ENCODE data around the gene NOTO.

Gene NOTO

GRCh38 chr2:73232403-73233153, 30.2 kb downstream of the NOTO start:
- DNase-seq: peak; percentile 44
- in situ Hi-C loops (cut with MboI; ENCODE audit: low pct_unique_long_range_greater_than_20kb, low sequenced_read_pairs): no loop called here

- in situ Hi-C loops (cut with MboI; ENCODE audit: low pct_unique_long_range_greater_than_20kb, low sequenced_read_pairs): no loop called here
- DNase-seq: peak; percentile 98
Measured at GRCh38 chr2:73233154-73233931, 31.0 kb downstream of the NOTO start, which contains the start of gene PRADC1. PRADC1 (minus strand) TSS chr2:73233239; CDS start chr2:73233160, 79 bp downstream.

- in situ Hi-C loops (cut with MboI; ENCODE audit: low pct_unique_long_range_greater_than_20kb, low sequenced_read_pairs): no loop called here
- DNase-seq: peak; percentile 92
Measured at GRCh38 chr2:73233932-73234832, 31.8 kb downstream of the NOTO start, which contains the start of gene CCT7. CCT7 (plus strand) TSS chr2:73234308; CDS start chr2:73234379, 71 bp downstream.

GRCh38 chr2:73235315-73236028, 33.1 kb downstream of the NOTO start:
- in situ Hi-C loops (cut with MboI; ENCODE audit: low pct_unique_long_range_greater_than_20kb, low sequenced_read_pairs): no loop called here
- peak; percentile 11 for DNase-seq

GRCh38 chr2:73237168-73237567, 34.8 kb downstream of the NOTO start:
- no peak for DNase-seq
- in situ Hi-C loops (cut with MboI; ENCODE audit: low pct_unique_long_range_greater_than_20kb, low sequenced_read_pairs): no loop called here

- no peak for DNase-seq
- in situ Hi-C loops (cut with MboI; ENCODE audit: low pct_unique_long_range_greater_than_20kb, low sequenced_read_pairs): no loop called here
Measured at GRCh38 chr2:73238149-73238548, 35.8 kb downstream of the NOTO start.

- in situ Hi-C loops (cut with MboI; ENCODE audit: low pct_unique_long_range_greater_than_20kb, low sequenced_read_pairs): no loop called here
- DNase-seq: no peak
Measured at GRCh38 chr2:73238976-73239375, 36.6 kb downstream of the NOTO start.

- DNase-seq: no peak
- in situ Hi-C loops (cut with MboI; ENCODE audit: low pct_unique_long_range_greater_than_20kb, low sequenced_read_pairs): no loop called here
Measured at GRCh38 chr2:73239776-73240175, 37.4 kb downstream of the NOTO start.

- in situ Hi-C loops (cut with MboI; ENCODE audit: low pct_unique_long_range_greater_than_20kb, low sequenced_read_pairs): no loop called here
- no peak for DNase-seq
Measured at GRCh38 chr2:73243884-73244570, 41.7 kb downstream of the NOTO start.

- no peak for DNase-seq
- in situ Hi-C loops (cut with MboI; ENCODE audit: low pct_unique_long_range_greater_than_20kb, low sequenced_read_pairs): no loop called here
Measured at GRCh38 chr2:73244580-73244979, 42.2 kb downstream of the NOTO start.

- in situ Hi-C loops (cut with MboI; ENCODE audit: low pct_unique_long_range_greater_than_20kb, low sequenced_read_pairs): no loop called here
- DNase-seq: no peak
Measured at GRCh38 chr2:73246850-73247249, 44.5 kb downstream of the NOTO start.

- no peak for DNase-seq
- in situ Hi-C loops (cut with MboI; ENCODE audit: low pct_unique_long_range_greater_than_20kb, low sequenced_read_pairs): no loop called here
Measured at GRCh38 chr2:73249636-73250035, 47.3 kb downstream of the NOTO start.

- no peak for DNase-seq
- in situ Hi-C loops (cut with MboI; ENCODE audit: low pct_unique_long_range_greater_than_20kb, low sequenced_read_pairs): no loop called here
Measured at GRCh38 chr2:73250872-73251846, 48.8 kb downstream of the NOTO start.

- in situ Hi-C loops (cut with MboI; ENCODE audit: low pct_unique_long_range_greater_than_20kb, low sequenced_read_pairs): no loop called here
Measured at GRCh38 chr2:73252238-73253027, 50.1 kb downstream of the NOTO start.

GRCh38 chr2:73253400-73253799, 51.0 kb downstream of the NOTO start:
- no peak for DNase-seq
- in situ Hi-C loops (cut with MboI; ENCODE audit: low pct_unique_long_range_greater_than_20kb, low sequenced_read_pairs): no loop called here

More at GRCh38 chr2:73252238-73253027, 50.1 kb downstream of the NOTO start:
- peak; percentile 7 for DNase-seq

- in situ Hi-C loops (cut with MboI; ENCODE audit: low pct_unique_long_range_greater_than_20kb, low sequenced_read_pairs): no loop called here
Measured at GRCh38 chr2:73253901-73254300, 51.5 kb downstream of the NOTO start.

More at GRCh38 chr2:73253901-73254300, 51.5 kb downstream of the NOTO start:
- DNase-seq: peak; percentile 76

All from KBM-7 (cell line).